Skeletal muscle satellite cell (primary cell): ENCODE results near the gene AFF3.

Experiments used
- H3K27me3 ChIP-seq: 2 replicates; pipeline ENCODE4 v1.7.0; 2013; ENCODE audit warnings: low read length; ENCODE audit not compliant: control insufficient read depth, insufficient read depth
- H3K36me3 ChIP-seq: 2 replicates; pipeline ENCODE4 v1.7.0; 2013; ENCODE audit warnings: mild to moderate bottlenecking, control low read depth, low read length; ENCODE audit not compliant: insufficient read depth
- H3K4me1 ChIP-seq: 2 replicates; pipeline ENCODE4 v1.7.0; 2013; ENCODE audit warnings: low read length; ENCODE audit not compliant: control insufficient read depth, insufficient read depth
- H3K4me2 ChIP-seq: 2 replicates; pipeline ENCODE4 v1.7.0; 2013; ENCODE audit warnings: mild to moderate bottlenecking, low read length
- H3K4me3 ChIP-seq: 2 replicates; pipeline ENCODE4 v1.7.0; 2013; ENCODE audit warnings: low read length
- H3K9ac ChIP-seq: 2 replicates; pipeline ENCODE4 v1.7.0; 2013; ENCODE audit warnings: mild to moderate bottlenecking, low read depth, low read length, moderate library complexity
- H3K9me3 ChIP-seq: replicated peaks from 2 replicates; pipeline ENCODE4 v1.7.0; 2013; ENCODE audit warnings: mild to moderate bottlenecking, control low read depth, low read length

The AFF3 gene

GRCh38 chr2:99821039-99821438 is 321.4 kb downstream of the AFF3 start:
- Histone ChIP-seq H3K9me3 (no peaks in the 10 kb centered on the region), H3K36me3 (no peaks in the 10 kb centered on the region), H3K9ac (no peak overlapping the region), H3K4me2 (no peak overlapping the region), H3K27me3 (no peaks in the 10 kb centered on the region), H3K4me3 (no peak overlapping the region), H3K4me1 (no peaks in the 10 kb centered on the region)

GRCh38 chr2:99819766-99820165 is 322.6 kb downstream of the AFF3 start:
- H3K27me3 ChIP-seq: no peaks in the 10 kb centered on the region
- H3K4me3 ChIP-seq: no peak overlapping the region
- no peaks in the 10 kb centered on the region for H3K9me3 ChIP-seq
- H3K36me3 ChIP-seq: no peaks in the 10 kb centered on the region
- H3K4me2 ChIP-seq: no peak overlapping the region
- no peak overlapping the region for H3K9ac ChIP-seq
- H3K4me1 ChIP-seq: no peaks in the 10 kb centered on the region

- Histone ChIP-seq H3K4me2 (no peak overlapping the region), H3K9me3 (no peaks in the 10 kb centered on the region), H3K9ac (no peak overlapping the region), H3K36me3 (no peaks in the 10 kb centered on the region), H3K4me3 (no peak overlapping the region), H3K4me1 (no peaks in the 10 kb centered on the region), H3K27me3 (no peaks in the 10 kb centered on the region)
Observed at GRCh38 chr2:99818842-99819241, 323.5 kb downstream of the AFF3 start.

- Histone ChIP-seq H3K27me3 (no peaks in the 10 kb centered on the region), H3K4me1 (no peaks in the 10 kb centered on the region), H3K36me3 (no peaks in the 10 kb centered on the region), H3K4me3 (no peak overlapping the region), H3K9ac (no peak overlapping the region), H3K9me3 (no peaks in the 10 kb centered on the region), H3K4me2 (no peak overlapping the region)
Observed at GRCh38 chr2:99816908-99817307, 325.5 kb downstream of the AFF3 start.

GRCh38 chr2:99812426-99812825 is 330.0 kb downstream of the AFF3 start:
- no peaks in the 10 kb centered on the region for H3K27me3 ChIP-seq
- peaks cover 4% of the 10 kb centered on the region for H3K4me1 ChIP-seq
- H3K4me3 ChIP-seq: no peak overlapping the region
- no peak overlapping the region for H3K9ac ChIP-seq
- H3K36me3 ChIP-seq: no peaks in the 10 kb centered on the region
- no peaks in the 10 kb centered on the region for H3K9me3 ChIP-seq
- no peak overlapping the region for H3K4me2 ChIP-seq

- no peak overlapping the region for H3K4me3 ChIP-seq
- peak overlapping the region; percentile 18 for H3K4me2 ChIP-seq
Observed at GRCh38 chr2:99811544-99811943, 330.8 kb downstream of the AFF3 start.

GRCh38 chr2:99810225-99810624 is 332.2 kb downstream of the AFF3 start:
- H3K4me2 ChIP-seq: no peak overlapping the region
- H3K27me3 ChIP-seq: no peaks in the 10 kb centered on the region
- H3K4me1 ChIP-seq: peaks cover 4% of the 10 kb centered on the region

More at GRCh38 chr2:99811544-99811943, 330.8 kb downstream of the AFF3 start:
- Histone ChIP-seq H3K9me3 (no peaks in the 10 kb centered on the region), H3K36me3 (no peaks in the 10 kb centered on the region), H3K4me1 (peaks cover 4% of the 10 kb centered on the region), H3K9ac (no peak overlapping the region), H3K27me3 (no peaks in the 10 kb centered on the region)

GRCh38 chr2:99809259-99809900 is 333.0 kb downstream of the AFF3 start:
- H3K9me3 ChIP-seq: no peaks in the 10 kb centered on the region
- no peaks in the 10 kb centered on the region for H3K36me3 ChIP-seq
- no peaks in the 10 kb centered on the region for H3K27me3 ChIP-seq
- H3K4me3 ChIP-seq: no peak overlapping the region
- no peak overlapping the region for H3K4me2 ChIP-seq
- peaks cover 4% of the 10 kb centered on the region for H3K4me1 ChIP-seq
- no peak overlapping the region for H3K9ac ChIP-seq

More at GRCh38 chr2:99810225-99810624, 332.2 kb downstream of the AFF3 start:
- Histone ChIP-seq H3K9me3 (no peaks in the 10 kb centered on the region), H3K9ac (no peak overlapping the region), H3K36me3 (no peaks in the 10 kb centered on the region), H3K4me3 (no peak overlapping the region)

- H3K27me3 ChIP-seq: no peaks in the 10 kb centered on the region
- no peaks in the 10 kb centered on the region for H3K36me3 ChIP-seq
- H3K9ac ChIP-seq: no peak overlapping the region
- H3K4me1 ChIP-seq: peaks cover 4% of the 10 kb centered on the region
- no peak overlapping the region for H3K4me3 ChIP-seq
- no peak overlapping the region for H3K4me2 ChIP-seq
- no peaks in the 10 kb centered on the region for H3K9me3 ChIP-seq
Observed at GRCh38 chr2:99808361-99809200, 333.8 kb downstream of the AFF3 start.

GRCh38 chr2:99806758-99807157 is 335.6 kb downstream of the AFF3 start:
- Histone ChIP-seq H3K4me1 (peaks cover 4% of the 10 kb centered on the region), H3K4me3 (no peak overlapping the region)

GRCh38 chr2:99805930-99806476 is 336.4 kb downstream of the AFF3 start:
- Histone ChIP-seq H3K9me3 (no peaks in the 10 kb centered on the region), H3K4me2 (no peak overlapping the region), H3K4me1 (peaks cover 2% of the 10 kb centered on the region), H3K27me3 (no peaks in the 10 kb centered on the region), H3K9ac (no peak overlapping the region), H3K36me3 (no peaks in the 10 kb centered on the region), H3K4me3 (no peak overlapping the region)

More at GRCh38 chr2:99806758-99807157, 335.6 kb downstream of the AFF3 start:
- no peak overlapping the region for H3K9ac ChIP-seq
- H3K4me2 ChIP-seq: no peak overlapping the region
- H3K36me3 ChIP-seq: no peaks in the 10 kb centered on the region
- H3K9me3 ChIP-seq: no peaks in the 10 kb centered on the region
- no peaks in the 10 kb centered on the region for H3K27me3 ChIP-seq
